ENCODE measurements around the gene CARMIL1.

The CARMIL1 gene

GRCh38 chr6:25544833-25545232 lies 265.7 kb downstream of the CARMIL1 start:
- no peak for TF ChIP-seq ZNF384 (IDR thresholded peaks at IDR 0.05)
- no peak for TF ChIP-seq NFRKB (IDR thresholded peaks at IDR 0.05)
- ChIA-PET CTCF (interaction anchor here (0.7 to 1.0 kb wide), 2 partner anchors 22 to 1318 kb away, joined by 3 to 4 read pairs; no protein-coding TSS in a partner anchor), POLR2A (no interaction called here)
- DNase-seq (ENCODE audit: extremely low spot score): no peak

- CTCF ChIA-PET: interaction anchor here (1.3 kb wide), 1 partner anchor 9 kb away, joined by 10 read pairs; no protein-coding TSS in a partner anchor
- POLR2A ChIA-PET: no interaction called here
- TF ChIP-seq LEF1 (IDR thresholded peaks at IDR 0.05; ENCODE audit: borderline replicate concordance) (no peak), FOXK2 (IDR thresholded peaks at IDR 0.05) (no peak), HDGF (IDR thresholded peaks at IDR 0.05; ENCODE audit: borderline replicate concordance) (no peak), CTBP1 (IDR thresholded peaks at IDR 0.05; ENCODE audit: borderline replicate concordance) (no peak), PKNOX1 (IDR thresholded peaks at IDR 0.05) (no peak), FOXM1 (IDR thresholded peaks at IDR 0.05; ENCODE audit: borderline replicate concordance) (no peak), SUZ12 (IDR thresholded peaks at IDR 0.05) (no peak), L3MBTL2 (conservative IDR thresholded peaks at IDR 0.05) (no peak), FOXA1 (IDR thresholded peaks at IDR 0.05) (no peak), ARNT (IDR thresholded peaks at IDR 0.05) (no peak), TARDBP (IDR thresholded peaks at IDR 0.05) (no peak), NFRKB (IDR thresholded peaks at IDR 0.05) (no peak), SP1 (IDR thresholded peaks at IDR 0.05) (no peak), ZNF384 (IDR thresholded peaks at IDR 0.05) (no peak)
- DNase-seq (ENCODE audit: extremely low spot score): no peak
Measured at GRCh38 chr6:25547797-25548196, 268.6 kb downstream of the CARMIL1 start.

- ChIA-PET CTCF (no interaction called here), POLR2A (no interaction called here)
- no peak for DNase-seq (ENCODE audit: extremely low spot score)
- TF ChIP-seq BHLHE40 (IDR thresholded peaks at IDR 0.05; ENCODE audit: borderline replicate concordance) (no peak), TARDBP (IDR thresholded peaks at IDR 0.05) (no peak), FOXM1 (IDR thresholded peaks at IDR 0.05; ENCODE audit: borderline replicate concordance) (no peak), ARNT (IDR thresholded peaks at IDR 0.05) (no peak), NFRKB (IDR thresholded peaks at IDR 0.05) (no peak), SP1 (IDR thresholded peaks at IDR 0.05) (no peak), ZNF384 (IDR thresholded peaks at IDR 0.05) (no peak), SUZ12 (IDR thresholded peaks at IDR 0.05) (no peak), L3MBTL2 (conservative IDR thresholded peaks at IDR 0.05) (no peak), PKNOX1 (IDR thresholded peaks at IDR 0.05) (no peak), LEF1 (IDR thresholded peaks at IDR 0.05; ENCODE audit: borderline replicate concordance) (no peak), ELF4 (IDR thresholded peaks at IDR 0.05) (no peak), HDGF (IDR thresholded peaks at IDR 0.05; ENCODE audit: borderline replicate concordance) (no peak), FOXK2 (IDR thresholded peaks at IDR 0.05) (no peak), FOXA1 (IDR thresholded peaks at IDR 0.05) (no peak)
Measured at GRCh38 chr6:25548451-25548850, 269.3 kb downstream of the CARMIL1 start.

- POLR2A ChIA-PET: no interaction called here
- no peak for TF ChIP-seq FOXA1 (IDR thresholded peaks at IDR 0.05)
- no peak for TF ChIP-seq L3MBTL2 (conservative IDR thresholded peaks at IDR 0.05)
- no peak for TF ChIP-seq CTBP1 (IDR thresholded peaks at IDR 0.05; ENCODE audit: borderline replicate concordance)
- no peak for TF ChIP-seq FOXK2 (IDR thresholded peaks at IDR 0.05)
- no peak for TF ChIP-seq LEF1 (IDR thresholded peaks at IDR 0.05; ENCODE audit: borderline replicate concordance)
- no peak for TF ChIP-seq ELF4 (IDR thresholded peaks at IDR 0.05)
- no peak for TF ChIP-seq SP1 (IDR thresholded peaks at IDR 0.05)
- TF ChIP-seq ZNF384 (IDR thresholded peaks at IDR 0.05): no peak
- no peak for TF ChIP-seq NFRKB (IDR thresholded peaks at IDR 0.05)
- TF ChIP-seq SUZ12 (IDR thresholded peaks at IDR 0.05): no peak
- TF ChIP-seq FOXM1 (IDR thresholded peaks at IDR 0.05; ENCODE audit: borderline replicate concordance): no peak
- DNase-seq (ENCODE audit: extremely low spot score): no peak
- CTCF ChIA-PET: no interaction called here
Measured at GRCh38 chr6:25550631-25551030, 271.5 kb downstream of the CARMIL1 start.

GRCh38 chr6:25553502-25553901 lies 274.3 kb downstream of the CARMIL1 start:
- no peak for DNase-seq (ENCODE audit: extremely low spot score)
- ChIA-PET CTCF (no interaction called here), POLR2A (no interaction called here)
- TF ChIP-seq ELF4 (IDR thresholded peaks at IDR 0.05) (no peak), SUZ12 (IDR thresholded peaks at IDR 0.05) (no peak), FOXM1 (IDR thresholded peaks at IDR 0.05; ENCODE audit: borderline replicate concordance) (no peak), LEF1 (IDR thresholded peaks at IDR 0.05; ENCODE audit: borderline replicate concordance) (no peak), NFRKB (IDR thresholded peaks at IDR 0.05) (no peak), TARDBP (IDR thresholded peaks at IDR 0.05) (no peak), CTBP1 (IDR thresholded peaks at IDR 0.05; ENCODE audit: borderline replicate concordance) (no peak), PKNOX1 (IDR thresholded peaks at IDR 0.05) (no peak), ZNF384 (IDR thresholded peaks at IDR 0.05) (no peak), FOXA1 (IDR thresholded peaks at IDR 0.05) (no peak), SP1 (IDR thresholded peaks at IDR 0.05) (no peak), L3MBTL2 (conservative IDR thresholded peaks at IDR 0.05) (no peak), ARNT (IDR thresholded peaks at IDR 0.05) (no peak), FOXK2 (IDR thresholded peaks at IDR 0.05) (no peak), BHLHE40 (IDR thresholded peaks at IDR 0.05; ENCODE audit: borderline replicate concordance) (no peak)

- TF ChIP-seq FOXK2 (IDR thresholded peaks at IDR 0.05) (no peak), SP1 (IDR thresholded peaks at IDR 0.05) (no peak), LEF1 (IDR thresholded peaks at IDR 0.05; ENCODE audit: borderline replicate concordance) (no peak), L3MBTL2 (conservative IDR thresholded peaks at IDR 0.05) (no peak), NFRKB (IDR thresholded peaks at IDR 0.05) (no peak)
- ChIA-PET CTCF (interaction anchor here (0.6 to 2.0 kb wide), 2 partner anchors 10 to 344 kb away, joined by 4 to 6 read pairs; no protein-coding TSS in a partner anchor), POLR2A (no interaction called here)
- no peak for DNase-seq (ENCODE audit: extremely low spot score)
Measured at GRCh38 chr6:25555188-25555587, 276.0 kb downstream of the CARMIL1 start.

All from HEK293T (cell line).